GM18868 (cell line): ENCODE data around the gene TRIM45.
A peak's percentile ranks its signal among the peaks of the same experiment; 100 is the strongest.
"Not testable (repeated sequence)": the region's sequence is repeated elsewhere in the genome, so short reads cannot be mapped to it uniquely, and the experiment has no call there.

Experiments
- ATAC-seq: cut with Tn5 transposase; IDR thresholded peaks from one replicate; pipeline ENCODE4 v1.9.1; 2021; ENCODE audit warnings: mild to moderate bottlenecking, moderate library complexity; ENCODE audit not compliant: unreplicated experiment

The TRIM45 gene

GRCh38 chr1:117135329-117135728, 13.8 kb upstream of the TRIM45 start:
- ATAC-seq, result no peak

DNA sequence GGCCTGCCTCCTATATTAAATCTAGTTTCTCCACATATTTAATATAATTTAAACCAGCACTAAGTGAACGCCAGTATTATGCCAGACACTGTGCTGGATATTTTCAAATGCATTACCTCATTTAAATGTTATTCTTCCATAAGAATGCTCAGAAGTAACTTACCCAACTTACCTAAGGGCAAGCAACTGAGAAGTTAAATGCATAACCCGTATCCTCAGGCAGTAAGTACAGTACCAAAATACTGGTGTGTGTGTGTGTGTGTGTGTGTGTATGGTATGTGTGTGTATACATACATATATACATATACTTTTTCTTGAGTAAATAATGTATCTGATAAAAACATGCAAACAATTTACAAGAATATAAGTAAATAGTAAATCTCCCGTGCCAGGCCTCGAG, 9.0 kb upstream of the TRIM45 start:
- no peak for ATAC-seq

GRCh38 chr1:117128323-117129079, 7.0 kb upstream of the TRIM45 start:
- ATAC-seq, result no peak

DNA sequence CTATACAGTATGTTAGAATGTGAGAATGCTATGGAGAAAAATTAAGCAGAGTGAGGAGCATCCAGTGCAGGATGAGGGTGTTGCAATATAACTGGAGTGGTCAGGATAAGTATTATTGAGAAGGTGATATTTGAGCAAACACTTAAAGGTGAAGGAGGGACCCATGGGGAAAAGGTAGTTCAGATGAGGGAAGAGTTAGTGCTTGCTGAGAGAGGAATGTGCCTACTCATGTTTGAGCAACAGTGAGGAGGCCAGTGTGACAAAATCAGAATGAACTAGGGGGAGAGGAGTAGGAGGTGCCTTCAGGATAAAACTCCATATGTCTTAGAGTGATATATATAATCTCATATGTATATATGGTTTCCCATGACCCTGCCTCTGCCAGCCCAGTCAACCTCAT, 6.2 kb upstream of the TRIM45 start:
- no peak for ATAC-seq

GRCh38 chr1:117124661-117125060, 3.1 kb upstream of the TRIM45 start:
- no peak for ATAC-seq

DNA sequence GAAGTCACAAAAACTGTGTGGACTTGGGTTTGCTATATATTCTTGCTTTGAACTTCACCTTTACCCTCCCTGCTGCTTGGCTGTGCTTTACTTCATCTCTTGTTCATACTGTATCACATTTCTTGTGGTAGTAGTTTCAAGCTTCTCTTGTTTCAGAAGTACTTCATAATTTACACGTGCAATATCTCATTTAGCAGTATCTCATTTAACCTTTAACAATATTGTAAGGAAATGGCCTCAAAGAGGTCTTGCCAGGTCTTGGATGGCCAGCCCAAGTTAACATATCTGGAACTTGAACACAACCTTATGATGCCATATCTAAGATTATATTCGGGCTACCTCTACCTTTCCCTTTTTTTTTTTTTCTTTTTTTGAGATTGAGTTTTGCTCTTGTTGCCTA, 1.7 kb upstream of the TRIM45 start:
- no peak for ATAC-seq

DNA sequence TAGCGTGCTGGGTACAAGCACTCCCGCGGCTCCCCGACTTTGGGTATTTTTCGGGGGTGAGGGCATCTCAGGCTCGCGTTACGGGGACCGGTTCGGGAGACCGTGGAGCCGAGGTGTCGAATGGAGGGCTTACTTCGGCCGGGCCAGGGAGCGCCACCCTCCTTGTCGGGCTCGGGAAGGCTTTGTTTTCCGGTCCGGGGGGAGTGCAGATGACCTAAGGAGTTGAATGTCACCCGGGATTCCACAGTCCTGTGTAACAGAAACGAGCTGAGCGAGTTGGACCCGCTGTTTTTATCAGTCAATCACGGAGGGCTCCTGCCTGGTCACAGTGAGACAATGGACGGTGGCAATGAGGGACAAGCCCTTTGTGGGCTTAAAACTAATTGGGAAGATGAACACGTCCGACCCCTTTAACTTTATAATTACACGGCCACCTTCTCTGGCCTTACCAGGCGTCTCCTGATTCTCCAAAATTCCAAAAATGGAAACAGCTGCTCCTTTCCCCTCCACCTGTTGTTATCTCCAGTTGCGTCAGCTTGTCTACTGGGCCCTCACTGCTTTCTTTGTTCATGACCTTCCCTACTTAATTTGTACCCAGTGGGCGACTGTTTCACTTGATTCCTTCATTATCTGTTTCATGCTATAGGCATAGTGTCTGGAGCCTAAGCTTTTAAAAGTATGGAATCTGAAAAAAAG, 929 bp upstream of the TRIM45 start:
- no peak for ATAC-seq

DNA sequence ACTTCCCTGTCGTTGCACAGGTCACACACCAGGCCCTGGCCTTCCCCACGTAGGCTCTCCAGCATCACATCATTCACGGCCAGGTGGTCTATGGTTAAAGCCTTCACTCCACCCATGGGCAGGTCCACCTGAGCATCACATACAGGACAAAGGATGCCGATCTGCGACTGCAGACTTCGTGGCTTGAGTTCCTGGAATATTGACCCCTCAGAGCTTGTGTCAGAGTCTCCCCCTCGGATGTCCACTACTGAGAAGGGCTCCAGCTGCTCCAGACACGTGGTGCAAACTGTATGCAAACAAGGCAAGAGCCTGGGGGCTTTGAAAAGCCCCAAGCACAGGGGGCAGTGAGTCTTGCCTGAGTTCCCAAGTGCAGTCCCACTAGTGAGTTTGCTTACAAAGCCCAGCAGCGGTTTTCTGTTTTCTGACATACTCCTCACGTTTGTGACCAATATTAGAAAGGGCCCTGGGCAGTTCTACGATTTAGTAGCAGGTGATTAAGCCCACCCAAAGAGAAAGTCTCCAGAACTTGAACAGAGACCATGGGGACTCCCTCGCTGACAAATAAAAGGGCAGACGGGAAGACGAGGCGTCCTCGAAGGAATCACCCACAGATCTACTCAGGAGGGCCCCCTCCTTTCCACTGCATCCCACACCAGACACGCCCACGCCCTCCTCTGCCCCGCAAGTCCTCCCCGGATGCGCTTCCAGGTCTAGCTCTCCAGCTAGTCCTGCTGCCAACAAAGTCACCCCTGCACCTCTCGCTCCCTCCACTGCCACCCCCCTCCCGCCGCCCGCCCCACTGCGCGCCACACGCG, 568 bp downstream of the TRIM45 start:
- peak; percentile 17 for ATAC-seq

DNA sequence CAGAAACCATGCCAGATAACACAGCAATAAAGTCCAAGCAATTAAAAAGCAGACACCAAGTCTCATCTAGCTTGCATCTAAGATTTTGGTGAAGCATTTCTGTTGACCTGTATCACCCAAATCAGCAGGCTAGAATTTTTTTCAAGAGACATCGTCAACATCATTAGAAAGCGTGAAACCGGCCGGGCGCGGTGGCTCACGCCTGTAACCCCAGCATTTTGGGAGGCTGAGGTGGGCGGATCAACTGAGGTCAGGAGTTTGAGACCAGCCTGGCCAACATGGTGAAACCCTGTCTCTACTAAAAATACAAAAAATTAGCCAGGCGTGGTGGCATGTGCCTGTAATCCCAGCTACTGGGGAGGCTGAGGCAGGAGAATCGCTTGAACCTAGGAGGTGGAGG, 2.4 kb downstream of the TRIM45 start:
- not testable (repeated sequence) for ATAC-seq

GRCh38 chr1:117118137-117118536, 3.4 kb downstream of the TRIM45 start:
- no peak for ATAC-seq

DNA sequence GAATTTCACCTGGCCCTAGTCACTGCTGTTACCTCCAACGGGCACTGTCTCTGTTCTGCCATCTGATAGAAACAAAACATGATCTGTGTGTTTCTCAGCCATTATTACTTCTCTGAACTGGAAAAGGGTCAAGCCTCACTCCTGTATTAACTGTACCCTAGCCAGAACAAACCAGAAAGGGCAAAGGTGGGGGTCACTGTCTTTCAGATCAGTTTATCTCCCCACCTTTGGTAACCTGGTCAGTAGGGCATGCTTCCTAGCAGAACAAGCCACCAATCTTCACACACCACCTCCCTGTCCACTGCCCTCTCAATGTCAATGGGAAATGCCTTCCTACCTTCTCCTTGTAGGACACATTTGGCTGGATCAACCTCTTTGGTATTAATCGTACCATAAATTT, 3.9 kb downstream of the TRIM45 start:
- no peak for ATAC-seq

DNA sequence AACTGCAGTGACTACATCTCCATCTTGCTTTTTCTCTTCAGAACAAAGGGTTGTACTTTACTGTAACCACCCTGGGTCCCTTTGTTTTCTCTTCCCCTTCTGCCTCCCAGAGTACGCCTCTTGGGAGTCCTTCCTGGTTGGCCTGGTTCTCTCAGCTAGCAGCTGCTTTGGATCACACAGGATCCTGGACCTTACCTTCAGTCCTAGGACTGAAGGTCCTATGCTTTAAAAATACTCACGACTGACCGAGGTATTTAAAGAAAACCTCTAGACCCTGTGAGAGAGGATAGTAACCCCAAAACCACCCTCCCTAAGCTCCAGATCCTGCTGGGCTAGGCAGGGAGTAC, 4.8 kb downstream of the TRIM45 start:
- no peak for ATAC-seq

DNA sequence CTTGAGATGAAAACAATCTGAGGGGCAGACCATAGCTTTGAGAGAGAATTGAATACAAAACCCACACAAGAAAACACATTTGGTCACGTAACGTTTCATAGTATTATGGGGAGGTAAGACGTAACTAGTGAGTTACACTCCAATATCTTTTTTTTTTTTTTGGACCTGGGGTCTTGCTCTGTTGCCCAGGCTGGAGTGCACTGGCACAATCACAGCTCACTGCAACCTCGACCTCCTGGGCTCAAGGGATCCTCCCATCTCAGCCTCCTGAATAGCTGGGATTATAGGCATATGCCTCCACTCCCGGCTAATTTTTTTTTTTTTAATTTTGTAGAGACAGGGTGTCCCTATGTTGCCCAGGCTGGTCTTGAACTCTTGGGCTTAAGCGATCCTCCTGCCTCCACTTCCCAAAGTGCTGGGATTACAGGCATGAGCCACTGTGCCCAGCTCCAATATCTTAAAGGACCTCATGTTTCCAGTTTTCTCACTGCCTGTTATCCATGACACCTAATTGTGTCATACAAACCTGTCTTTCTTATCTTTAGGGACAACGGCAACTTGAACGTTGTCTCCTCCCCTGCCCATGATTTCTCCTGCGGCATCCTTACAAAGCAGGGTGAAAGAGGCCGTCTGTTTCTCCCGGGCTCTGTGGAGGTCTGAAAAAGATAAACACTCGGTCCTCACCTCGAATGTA, 5.3 kb downstream of the TRIM45 start:
- no peak for ATAC-seq

- ATAC-seq, result no peak
Observed at GRCh38 chr1:117114877-117115276, 6.7 kb downstream of the TRIM45 start.

DNA sequence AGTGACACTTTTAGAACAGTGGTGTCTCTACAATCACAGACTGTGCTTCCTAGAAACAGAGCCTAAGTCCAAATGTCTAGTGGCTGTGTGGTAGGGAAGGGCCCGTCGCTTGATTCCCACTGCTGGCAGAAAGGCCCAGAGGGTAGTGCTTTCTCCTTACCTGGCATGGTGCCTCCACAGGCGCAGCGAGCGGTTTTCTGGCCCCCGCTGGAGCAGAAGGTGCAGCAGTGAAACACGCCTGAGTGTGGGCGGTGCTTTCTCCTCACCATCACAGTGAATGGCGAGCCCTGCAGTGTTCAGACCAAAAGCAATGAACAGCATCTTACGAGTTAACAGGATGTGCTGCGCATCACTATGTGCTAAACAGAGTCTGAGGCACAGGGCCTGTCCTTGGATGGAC, 8.3 kb downstream of the TRIM45 start:
- ATAC-seq, result no peak

- ATAC-seq, result no peak
Observed at GRCh38 chr1:117112047-117112717, 9.4 kb downstream of the TRIM45 start.

DNA sequence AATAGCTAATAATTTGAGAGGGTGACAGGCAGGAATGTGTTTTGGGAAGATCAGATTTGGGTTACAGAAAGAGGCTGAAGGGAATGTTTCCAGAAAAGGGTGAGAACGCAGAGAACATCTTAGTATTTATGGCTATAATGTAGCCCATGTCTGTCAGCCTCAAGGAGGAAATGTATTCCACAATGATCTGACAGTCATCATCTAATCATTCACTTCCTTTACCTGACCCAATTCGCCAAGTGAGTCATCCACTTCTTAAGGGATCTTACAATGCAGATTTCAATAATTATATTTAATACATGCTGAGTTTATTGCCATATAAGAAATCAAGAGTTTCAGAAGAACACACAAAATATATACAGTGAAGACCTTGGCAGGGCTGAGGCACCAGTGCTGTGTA, 10.8 kb downstream of the TRIM45 start:
- no peak for ATAC-seq

GRCh38 chr1:117107364-117107763, 14.2 kb downstream of the TRIM45 start:
- ATAC-seq, result no peak

DNA sequence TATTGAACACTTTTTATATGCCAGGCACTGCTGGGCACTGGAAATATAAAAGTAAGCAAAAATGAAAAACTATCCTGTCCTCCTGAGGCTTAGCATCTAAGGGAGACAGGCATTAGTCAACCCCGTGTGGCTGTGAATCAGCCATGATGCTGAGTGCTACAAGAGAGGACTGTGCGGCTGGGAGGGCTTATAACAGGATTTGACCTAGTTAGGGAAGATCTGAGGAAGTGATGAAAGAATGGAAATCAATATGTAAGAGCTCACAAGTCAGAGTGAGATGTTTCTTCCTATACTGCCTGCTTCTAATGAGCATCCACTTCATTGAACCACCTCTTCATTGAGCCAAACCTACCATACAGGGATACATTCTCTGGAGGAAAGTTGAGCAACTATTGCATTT, 15.1 kb downstream of the TRIM45 start:
- no peak for ATAC-seq

DNA sequence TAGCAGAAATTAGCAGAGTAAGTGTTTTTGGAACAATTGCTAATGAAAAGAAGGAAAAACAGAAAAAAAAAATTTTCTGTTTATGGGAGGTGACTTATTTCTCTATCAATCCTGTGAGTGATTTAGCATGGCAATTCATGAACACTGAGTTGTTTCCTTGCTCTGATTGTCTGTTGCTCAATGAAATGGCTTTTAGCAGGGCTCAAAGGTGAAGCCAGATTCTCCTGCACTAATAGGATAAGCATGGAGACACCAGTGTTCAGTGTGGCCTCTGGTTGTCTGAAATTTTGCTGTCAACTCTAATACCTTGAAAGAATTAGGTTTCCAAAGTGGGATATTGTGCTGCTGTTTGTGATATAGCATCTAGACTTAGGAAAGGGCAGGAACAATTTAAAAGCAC, 15.8 kb downstream of the TRIM45 start:
- no peak for ATAC-seq

- no peak for ATAC-seq
Observed at GRCh38 chr1:117104986-117105385, 16.6 kb downstream of the TRIM45 start.
